ENCODE results near the gene ZNF816.

Gene ZNF816

DNA sequence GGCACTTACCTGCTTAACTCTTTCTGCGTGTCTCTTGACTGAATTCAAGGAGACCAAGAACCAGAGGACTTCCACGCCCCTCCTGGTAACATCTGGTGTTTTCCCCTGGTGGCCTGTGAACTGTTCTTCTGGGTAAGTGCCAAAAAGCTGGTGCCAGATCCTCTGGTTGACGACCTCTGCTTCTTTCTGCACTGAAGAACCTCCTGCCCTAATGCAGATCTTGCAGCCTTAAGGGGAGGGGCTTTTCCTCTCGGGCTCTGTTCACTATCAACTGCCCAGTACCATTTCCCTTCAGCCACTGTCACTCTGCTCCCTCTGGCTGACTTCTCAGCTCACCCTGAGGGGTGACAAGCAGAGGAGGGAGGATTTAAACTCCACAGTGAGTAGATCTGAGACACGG is 44.9 kb upstream of the ZNF816 start:
- TF ChIP-seq SNAI2 (CRISPR knock-in tag; IDR thresholded peaks at IDR 0.05) (no peak), TOX (CRISPR knock-in tag; IDR thresholded peaks at IDR 0.05; ENCODE audit: borderline replicate concordance) (no peak), GLIS3 (CRISPR knock-in tag; IDR thresholded peaks at IDR 0.05) (no peak), ZNF70 (CRISPR knock-in tag; IDR thresholded peaks at IDR 0.05) (no peak), PPARA (CRISPR knock-in tag; IDR thresholded peaks at IDR 0.05; ENCODE audit: borderline replicate concordance) (no peak), TSHZ2 (CRISPR knock-in tag; IDR thresholded peaks at IDR 0.05) (no peak), TCF4 (CRISPR knock-in tag; IDR thresholded peaks at IDR 0.05; ENCODE audit: borderline replicate concordance) (no peak), POU6F1 (CRISPR knock-in tag; IDR thresholded peaks at IDR 0.05; ENCODE audit: borderline replicate concordance, low read depth) (no peak), BACH2 (CRISPR knock-in tag; IDR thresholded peaks at IDR 0.05; ENCODE audit: borderline replicate concordance) (no peak), ZNF565 (CRISPR knock-in tag; conservative IDR thresholded peaks at IDR 0.05; ENCODE audit: low read depth) (no peak)
- TF ChIP-seq, protein P1, sequence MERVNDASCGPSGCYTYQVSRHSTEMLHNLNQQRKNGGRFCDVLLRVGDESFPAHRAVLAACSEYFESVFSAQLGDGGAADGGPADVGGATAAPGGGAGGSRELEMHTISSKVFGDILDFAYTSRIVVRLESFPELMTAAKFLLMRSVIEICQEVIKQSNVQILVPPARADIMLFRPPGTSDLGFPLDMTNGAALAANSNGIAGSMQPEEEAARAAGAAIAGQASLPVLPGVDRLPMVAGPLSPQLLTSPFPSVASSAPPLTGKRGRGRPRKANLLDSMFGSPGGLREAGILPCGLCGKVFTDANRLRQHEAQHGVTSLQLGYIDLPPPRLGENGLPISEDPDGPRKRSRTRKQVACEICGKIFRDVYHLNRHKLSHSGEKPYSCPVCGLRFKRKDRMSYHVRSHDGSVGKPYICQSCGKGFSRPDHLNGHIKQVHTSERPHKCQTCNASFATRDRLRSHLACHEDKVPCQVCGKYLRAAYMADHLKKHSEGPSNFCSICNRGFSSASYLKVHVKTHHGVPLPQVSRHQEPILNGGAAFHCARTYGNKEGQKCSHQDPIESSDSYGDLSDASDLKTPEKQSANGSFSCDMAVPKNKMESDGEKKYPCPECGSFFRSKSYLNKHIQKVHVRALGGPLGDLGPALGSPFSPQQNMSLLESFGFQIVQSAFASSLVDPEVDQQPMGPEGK (CRISPR knock-in tag; IDR thresholded peaks at IDR 0.05; ENCODE audit: borderline replicate concordance) = no peak
- ATAC-seq = no peak

DNA sequence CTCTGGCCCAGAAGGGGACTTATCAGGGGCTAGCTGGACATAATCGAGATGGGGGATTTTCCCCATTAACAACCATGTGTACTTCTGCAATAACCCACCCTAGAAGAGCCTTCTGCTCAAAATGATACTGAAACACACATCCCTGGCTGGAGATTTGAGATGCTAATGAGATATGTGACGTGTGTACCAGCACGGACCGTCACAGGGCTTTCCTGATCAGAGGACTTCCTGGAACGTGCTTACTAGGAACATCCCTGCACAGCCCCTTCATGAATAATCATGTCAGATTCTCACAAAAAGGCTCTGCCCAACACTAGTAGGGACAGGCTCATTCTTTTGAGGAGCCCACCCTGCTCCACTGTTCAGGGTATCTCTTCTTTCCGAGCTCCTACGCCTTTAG is 44.5 kb upstream of the ZNF816 start:
- no peak for ATAC-seq
- TF ChIP-seq BACH2 (CRISPR knock-in tag; IDR thresholded peaks at IDR 0.05; ENCODE audit: borderline replicate concordance) = no peak

DNA sequence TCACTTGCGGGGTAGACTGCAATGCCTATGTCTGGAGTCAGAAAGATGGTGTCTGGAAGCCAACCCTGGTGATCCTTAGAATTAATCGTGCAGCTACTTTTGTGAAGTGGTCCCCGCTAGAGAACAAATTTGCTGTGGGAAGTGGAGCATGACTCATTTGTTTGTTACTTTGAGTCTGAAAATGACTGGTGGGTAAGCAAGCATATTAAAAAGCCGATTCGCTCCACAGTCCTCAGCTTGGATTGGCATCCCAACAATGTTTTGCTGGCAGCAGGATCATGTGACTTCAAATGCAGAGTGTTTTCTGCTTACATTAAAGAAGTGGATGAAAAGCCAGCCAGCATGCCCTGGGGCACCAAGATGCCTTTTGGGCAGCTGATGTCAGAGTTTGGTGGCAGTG is 41.6 kb upstream of the ZNF816 start:
- TF ChIP-seq TOX (CRISPR knock-in tag; IDR thresholded peaks at IDR 0.05; ENCODE audit: borderline replicate concordance) (no peak), ZFP3 (CRISPR knock-in tag; IDR thresholded peaks at IDR 0.05) (no peak), ZNF8 (CRISPR knock-in tag; IDR thresholded peaks at IDR 0.05) (no peak), SNAI2 (CRISPR knock-in tag; IDR thresholded peaks at IDR 0.05) (no peak), ISL1 (CRISPR knock-in tag; IDR thresholded peaks at IDR 0.05) (no peak), ARNTL (CRISPR knock-in tag; IDR thresholded peaks at IDR 0.05; ENCODE audit: borderline replicate concordance, low read depth) (no peak), RARB (CRISPR knock-in tag; IDR thresholded peaks at IDR 0.05) (no peak), ESRRG (CRISPR knock-in tag; IDR thresholded peaks at IDR 0.05) (no peak), TCF4 (CRISPR knock-in tag; IDR thresholded peaks at IDR 0.05; ENCODE audit: borderline replicate concordance) (no peak), CSDC2 (CRISPR knock-in tag; IDR thresholded peaks at IDR 0.05) (no peak), TSHZ2 (CRISPR knock-in tag; IDR thresholded peaks at IDR 0.05) (no peak), ZFP30 (CRISPR knock-in tag; IDR thresholded peaks at IDR 0.05) (no peak), POU6F1 (CRISPR knock-in tag; IDR thresholded peaks at IDR 0.05; ENCODE audit: borderline replicate concordance, low read depth) (no peak), BACH2 (CRISPR knock-in tag; IDR thresholded peaks at IDR 0.05; ENCODE audit: borderline replicate concordance) (no peak), ZC3H10 (CRISPR knock-in tag; IDR thresholded peaks at IDR 0.05) (no peak), CREB5 (CRISPR knock-in tag; IDR thresholded peaks at IDR 0.05; ENCODE audit: low read depth) (no peak), ZNF565 (CRISPR knock-in tag; conservative IDR thresholded peaks at IDR 0.05; ENCODE audit: low read depth) (no peak)
- TF ChIP-seq, protein P1 (CRISPR knock-in tag; IDR thresholded peaks at IDR 0.05; ENCODE audit: borderline replicate concordance) = no peak
- TF ChIP-seq, protein P2, sequence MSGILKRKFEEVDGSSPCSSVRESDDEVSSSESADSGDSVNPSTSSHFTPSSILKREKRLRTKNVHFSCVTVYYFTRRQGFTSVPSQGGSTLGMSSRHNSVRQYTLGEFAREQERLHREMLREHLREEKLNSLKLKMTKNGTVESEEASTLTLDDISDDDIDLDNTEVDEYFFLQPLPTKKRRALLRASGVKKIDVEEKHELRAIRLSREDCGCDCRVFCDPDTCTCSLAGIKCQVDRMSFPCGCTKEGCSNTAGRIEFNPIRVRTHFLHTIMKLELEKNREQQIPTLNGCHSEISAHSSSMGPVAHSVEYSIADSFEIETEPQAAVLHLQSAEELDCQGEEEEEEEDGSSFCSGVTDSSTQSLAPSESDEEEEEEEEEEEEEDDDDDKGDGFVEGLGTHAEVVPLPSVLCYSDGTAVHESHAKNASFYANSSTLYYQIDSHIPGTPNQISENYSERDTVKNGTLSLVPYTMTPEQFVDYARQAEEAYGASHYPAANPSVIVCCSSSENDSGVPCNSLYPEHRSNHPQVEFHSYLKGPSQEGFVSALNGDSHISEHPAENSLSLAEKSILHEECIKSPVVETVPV (CRISPR knock-in tag; IDR thresholded peaks at IDR 0.05) = no peak
- no peak for ATAC-seq
